ENCODE results near the gene COX5A. TPM values are rescaled to one million over a fixed set of nuclear protein-coding genes. Genes with fewer than 3 reads are reported as not detected.

The COX5A gene
- total RNA-seq, 4 donors from 2014 or later = 27.8 to 51.3 (median 32.1) TPM

DNA sequence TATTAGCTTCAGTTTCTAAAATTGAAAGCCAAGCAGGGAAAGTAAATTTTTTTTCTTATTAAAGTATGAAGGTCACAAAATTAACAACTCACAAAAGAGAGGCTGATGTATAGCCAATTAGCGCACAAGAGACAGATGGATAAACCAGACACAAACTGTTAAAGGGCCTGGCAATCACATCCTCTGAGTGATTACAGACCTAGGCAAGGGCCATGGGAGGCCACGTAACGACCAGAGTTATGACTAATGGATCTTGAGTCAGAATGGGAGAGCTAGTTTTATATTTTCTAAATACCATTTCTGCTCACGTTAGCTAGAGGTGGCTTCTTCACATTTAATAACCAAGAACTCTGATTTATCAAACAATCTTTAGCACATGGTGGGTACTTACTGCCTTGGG lies 39.7 kb upstream of the COX5A start:
- DNase-seq (ENCODE audit: low spot score in 2 of 2) = no peak
- no peaks in the 10 kb centered on the region for H3K9me3 ChIP-seq
- H3K4me1 ChIP-seq = peaks cover 0 to 15% (median 0%) of the 10 kb centered on the region in 4 donors
- 41 to 46% methylated on average over 4 of the region's 4 CpGs for WGBS, 2 donors
- H3K4me3 ChIP-seq = no peak overlapping the region
- H3K27ac ChIP-seq = peak overlapping the region in 1 of 4 donors; percentile 50
- TF ChIP-seq, protein P1, sequence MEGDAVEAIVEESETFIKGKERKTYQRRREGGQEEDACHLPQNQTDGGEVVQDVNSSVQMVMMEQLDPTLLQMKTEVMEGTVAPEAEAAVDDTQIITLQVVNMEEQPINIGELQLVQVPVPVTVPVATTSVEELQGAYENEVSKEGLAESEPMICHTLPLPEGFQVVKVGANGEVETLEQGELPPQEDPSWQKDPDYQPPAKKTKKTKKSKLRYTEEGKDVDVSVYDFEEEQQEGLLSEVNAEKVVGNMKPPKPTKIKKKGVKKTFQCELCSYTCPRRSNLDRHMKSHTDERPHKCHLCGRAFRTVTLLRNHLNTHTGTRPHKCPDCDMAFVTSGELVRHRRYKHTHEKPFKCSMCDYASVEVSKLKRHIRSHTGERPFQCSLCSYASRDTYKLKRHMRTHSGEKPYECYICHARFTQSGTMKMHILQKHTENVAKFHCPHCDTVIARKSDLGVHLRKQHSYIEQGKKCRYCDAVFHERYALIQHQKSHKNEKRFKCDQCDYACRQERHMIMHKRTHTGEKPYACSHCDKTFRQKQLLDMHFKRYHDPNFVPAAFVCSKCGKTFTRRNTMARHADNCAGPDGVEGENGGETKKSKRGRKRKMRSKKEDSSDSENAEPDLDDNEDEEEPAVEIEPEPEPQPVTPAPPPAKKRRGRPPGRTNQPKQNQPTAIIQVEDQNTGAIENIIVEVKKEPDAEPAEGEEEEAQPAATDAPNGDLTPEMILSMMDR (IDR thresholded peaks at IDR 0.05) = no peak
- no peak for TF ChIP-seq EP300 (IDR thresholded peaks at IDR 0.05)
- TF ChIP-seq POLR2A (IDR thresholded peaks at IDR 0.05) = no peak
- no peaks in the 10 kb centered on the region for H3K27me3 ChIP-seq
- no peaks in the 10 kb centered on the region for H3K36me3 ChIP-seq

DNA sequence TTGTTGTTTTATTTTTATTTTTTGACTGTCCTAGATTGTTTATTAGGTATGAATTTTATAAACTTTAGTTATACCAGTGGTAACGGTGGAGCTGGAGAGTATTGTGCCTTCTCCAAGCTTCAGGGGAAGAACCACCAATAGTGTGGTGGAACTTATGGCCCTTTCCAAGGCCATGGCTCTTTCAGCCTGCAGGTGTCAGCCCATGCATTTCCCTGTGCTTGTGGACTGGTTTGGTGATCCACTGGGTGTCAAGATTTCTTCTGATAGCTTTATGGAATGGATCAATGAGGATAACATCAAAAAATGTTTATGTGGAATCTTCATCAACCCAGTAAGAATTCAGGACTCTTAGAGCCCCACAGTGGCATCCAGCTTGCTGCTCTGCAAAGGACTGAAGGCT lies 38.3 kb upstream of the COX5A start:
- DNase-seq (ENCODE audit: low spot score in 2 of 2) = no peak
- Histone ChIP-seq H3K27me3 (no peaks in the 10 kb centered on the region), H3K27ac (no peak overlapping the region), H3K4me1 (peaks cover 0 to 15% (median 0%) of the 10 kb centered on the region in 4 donors), H3K4me3 (no peak overlapping the region), H3K36me3 (no peaks in the 10 kb centered on the region), H3K9me3 (no peaks in the 10 kb centered on the region)
- TF ChIP-seq EP300 (IDR thresholded peaks at IDR 0.05) (no peak), POLR2A (IDR thresholded peaks at IDR 0.05) (no peak)
- TF ChIP-seq, protein P1 (IDR thresholded peaks at IDR 0.05) = no peak
- WGBS, 2 donors = 73 to 78% methylated on average over 1 of the region's 1 CpG

DNA sequence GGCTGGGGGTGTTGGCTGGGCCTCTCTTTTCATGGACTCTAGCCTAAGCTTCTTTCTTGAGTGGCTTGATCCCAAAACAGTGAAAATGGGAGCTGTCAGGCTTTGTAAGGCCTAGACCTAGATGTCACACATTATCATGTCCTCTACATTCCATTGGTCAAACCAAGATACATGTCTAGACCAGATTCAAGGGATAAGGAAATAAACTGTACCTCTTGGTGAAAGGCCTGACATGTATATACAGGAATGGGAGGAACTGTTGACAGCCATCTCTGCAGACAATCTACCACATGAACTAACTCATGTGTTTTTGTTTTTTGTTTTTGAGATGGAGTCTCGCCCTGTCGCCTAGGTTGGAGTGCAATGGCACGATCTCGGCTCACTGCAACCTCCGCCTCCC lies 29.8 kb upstream of the COX5A start:
- WGBS, 2 donors = 88 to 97% methylated on average over 5 of the region's 5 CpGs
- Histone ChIP-seq H3K36me3 (no peaks in the 10 kb centered on the region), H3K4me3 (no peak overlapping the region), H3K27ac (no peak overlapping the region), H3K9me3 (no peaks in the 10 kb centered on the region), H3K27me3 (no peaks in the 10 kb centered on the region), H3K4me1 (peaks cover 0 to 8% (median 0%) of the 10 kb centered on the region in 4 donors)
- TF ChIP-seq POLR2A (IDR thresholded peaks at IDR 0.05) (no peak), EP300 (IDR thresholded peaks at IDR 0.05) (no peak)
- TF ChIP-seq, protein P1 (IDR thresholded peaks at IDR 0.05) = no peak
- DNase-seq (ENCODE audit: low spot score in 2 of 2) = no peak

DNA sequence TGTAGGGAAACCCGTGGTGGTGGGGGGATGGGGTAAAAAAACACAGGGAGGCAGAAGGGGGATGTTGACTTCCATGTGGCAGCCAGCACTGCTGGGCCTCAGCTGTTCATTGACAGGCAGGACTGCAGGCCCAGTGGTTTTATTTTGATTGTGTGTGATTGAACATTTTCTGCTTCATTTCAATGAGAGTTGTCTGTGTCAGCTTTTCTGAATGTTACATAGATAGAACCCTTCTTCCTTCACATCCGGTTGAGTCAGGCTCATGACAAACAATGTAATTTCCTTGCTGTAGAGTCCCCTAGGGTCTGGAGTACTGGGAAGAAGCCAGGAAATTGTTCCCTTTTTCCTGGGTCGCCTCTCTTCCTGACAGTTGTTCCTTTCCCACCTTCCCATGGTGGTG lies 26.9 kb upstream of the COX5A start:
- 6 to 13% methylated on average over 3 of the region's 3 CpGs for WGBS, 2 donors
- no peak for DNase-seq (ENCODE audit: low spot score in 2 of 2)
- H3K27me3 ChIP-seq = no peaks in the 10 kb centered on the region
- H3K4me3 ChIP-seq = no peak overlapping the region
- peak overlapping the region in 2 of 4 donors; percentile 11 to 64 for H3K27ac ChIP-seq
- TF ChIP-seq EP300 (IDR thresholded peaks at IDR 0.05) = no peak
- TF ChIP-seq, protein P1 (IDR thresholded peaks at IDR 0.05) = no peak
- no peak for TF ChIP-seq POLR2A (IDR thresholded peaks at IDR 0.05)
- H3K36me3 ChIP-seq = no peaks in the 10 kb centered on the region
- H3K4me1 ChIP-seq = peaks cover 0 to 14% (median 0%) of the 10 kb centered on the region in 4 donors
- no peaks in the 10 kb centered on the region for H3K9me3 ChIP-seq

DNA sequence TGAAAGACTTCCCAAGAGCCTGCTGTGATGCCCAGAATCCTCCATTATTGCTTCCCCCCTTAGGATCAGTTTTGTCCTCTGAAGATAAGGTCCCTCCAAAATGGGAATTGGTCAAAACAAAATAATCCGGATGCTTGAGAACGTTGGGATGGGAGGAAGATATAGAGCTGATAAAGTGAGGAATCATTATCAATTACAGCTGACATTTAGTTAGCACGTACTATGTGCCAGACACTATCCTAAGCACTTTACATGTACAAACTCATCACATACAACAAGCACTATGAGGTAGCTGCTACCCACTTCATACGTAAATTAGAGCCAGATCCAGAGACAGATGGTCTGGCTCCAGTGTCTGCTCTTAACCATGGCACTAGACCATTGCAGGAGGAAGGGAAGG lies 25.3 kb upstream of the COX5A start:
- Histone ChIP-seq H3K27ac (no peak overlapping the region), H3K27me3 (peaks cover 0 to 15% of the 10 kb centered on the region in 2 donors), H3K9me3 (no peaks in the 10 kb centered on the region), H3K4me3 (no peak overlapping the region), H3K36me3 (no peaks in the 10 kb centered on the region), H3K4me1 (peaks cover 0 to 30% (median 7%) of the 10 kb centered on the region in 4 donors)
- 91% methylated on average over 4 of the region's 4 CpGs for whole genome bisulfite sequencing, 2 donors
- no peak for DNase-seq (ENCODE audit: low spot score in 2 of 2)
- no peak for TF ChIP-seq EP300 (IDR thresholded peaks at IDR 0.05)
- TF ChIP-seq POLR2A (IDR thresholded peaks at IDR 0.05) = no peak
- TF ChIP-seq, protein P1 (IDR thresholded peaks at IDR 0.05) = no peak
